Activated CD4-positive, alpha-beta T cell treated with anti-CD3 and anti-CD28 coated beads for 24 hours (primary cell): ENCODE measurements around the gene CCT8.
A peak's percentile ranks its signal among the peaks of the same experiment; 100 is the strongest.

Experiments used
- DNase-seq, 2 donors: peaks; one replicate each; pipeline ENCODE4 v3.0.0-alpha.2; 2020; ENCODE audit warnings: low read depth in 2 of 2

Gene CCT8, protein sequence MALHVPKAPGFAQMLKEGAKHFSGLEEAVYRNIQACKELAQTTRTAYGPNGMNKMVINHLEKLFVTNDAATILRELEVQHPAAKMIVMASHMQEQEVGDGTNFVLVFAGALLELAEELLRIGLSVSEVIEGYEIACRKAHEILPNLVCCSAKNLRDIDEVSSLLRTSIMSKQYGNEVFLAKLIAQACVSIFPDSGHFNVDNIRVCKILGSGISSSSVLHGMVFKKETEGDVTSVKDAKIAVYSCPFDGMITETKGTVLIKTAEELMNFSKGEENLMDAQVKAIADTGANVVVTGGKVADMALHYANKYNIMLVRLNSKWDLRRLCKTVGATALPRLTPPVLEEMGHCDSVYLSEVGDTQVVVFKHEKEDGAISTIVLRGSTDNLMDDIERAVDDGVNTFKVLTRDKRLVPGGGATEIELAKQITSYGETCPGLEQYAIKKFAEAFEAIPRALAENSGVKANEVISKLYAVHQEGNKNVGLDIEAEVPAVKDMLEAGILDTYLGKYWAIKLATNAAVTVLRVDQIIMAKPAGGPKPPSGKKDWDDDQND

GRCh38 chr21:29073222-29074006 is at the start of gene CCT8:
TSS of gene CCT8 (minus strand) at chr21:29073648. CDS start at chr21:29073590, 58 bp downstream.
- DNase-seq = peak; percentile 97

GRCh38 chr21:29121759-29122158 is 48.3 kb upstream of the CCT8 start:
- DNase-seq = no peak

DNA sequence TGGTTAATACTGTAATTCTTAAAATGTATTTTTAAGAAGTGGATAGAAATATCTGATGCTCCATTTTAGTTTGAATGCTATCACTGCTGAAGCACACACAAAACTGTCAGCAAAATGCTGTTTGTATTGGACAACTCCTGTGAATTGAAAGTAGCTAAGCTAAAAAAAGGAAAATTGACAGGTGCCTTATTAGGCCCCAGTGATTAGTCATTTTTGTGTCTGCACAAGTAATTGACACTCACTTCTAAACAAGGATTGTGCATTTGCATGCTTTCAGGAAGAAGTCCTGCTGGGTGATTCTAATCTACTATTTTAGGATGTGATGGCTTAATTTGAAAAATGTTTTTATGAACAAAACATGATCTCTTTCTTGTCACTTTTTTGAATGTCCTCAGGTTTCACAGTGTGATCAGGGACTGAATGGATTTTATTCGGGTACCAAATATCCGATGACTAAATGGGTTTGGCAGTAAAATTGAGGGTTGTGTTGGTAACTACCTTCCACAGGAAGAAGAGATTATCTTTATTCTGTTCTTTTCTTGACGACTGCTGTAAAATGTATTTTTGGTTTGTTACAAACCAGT is 44.0 kb upstream of the CCT8 start:
- no peak for DNase-seq

DNA sequence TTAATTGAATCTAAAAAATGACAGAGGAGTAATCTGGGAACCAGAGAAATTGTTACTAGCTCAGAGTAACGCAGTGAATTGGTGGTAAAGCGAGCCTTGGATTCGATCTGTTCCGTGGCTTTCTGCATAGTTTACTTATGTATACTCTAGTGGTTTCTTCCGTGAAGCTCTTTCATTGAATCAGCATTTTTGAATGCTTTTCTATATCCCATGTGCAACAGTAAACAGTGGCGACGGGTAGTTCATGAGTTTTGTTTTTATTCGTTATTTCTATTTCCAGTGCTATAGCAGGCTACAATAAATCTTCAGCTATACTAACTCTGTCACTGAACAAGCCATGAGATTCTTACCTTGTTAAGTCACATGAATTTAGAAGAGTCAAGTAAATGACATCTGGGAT is 42.5 kb upstream of the CCT8 start:
- no peak for DNase-seq

DNA sequence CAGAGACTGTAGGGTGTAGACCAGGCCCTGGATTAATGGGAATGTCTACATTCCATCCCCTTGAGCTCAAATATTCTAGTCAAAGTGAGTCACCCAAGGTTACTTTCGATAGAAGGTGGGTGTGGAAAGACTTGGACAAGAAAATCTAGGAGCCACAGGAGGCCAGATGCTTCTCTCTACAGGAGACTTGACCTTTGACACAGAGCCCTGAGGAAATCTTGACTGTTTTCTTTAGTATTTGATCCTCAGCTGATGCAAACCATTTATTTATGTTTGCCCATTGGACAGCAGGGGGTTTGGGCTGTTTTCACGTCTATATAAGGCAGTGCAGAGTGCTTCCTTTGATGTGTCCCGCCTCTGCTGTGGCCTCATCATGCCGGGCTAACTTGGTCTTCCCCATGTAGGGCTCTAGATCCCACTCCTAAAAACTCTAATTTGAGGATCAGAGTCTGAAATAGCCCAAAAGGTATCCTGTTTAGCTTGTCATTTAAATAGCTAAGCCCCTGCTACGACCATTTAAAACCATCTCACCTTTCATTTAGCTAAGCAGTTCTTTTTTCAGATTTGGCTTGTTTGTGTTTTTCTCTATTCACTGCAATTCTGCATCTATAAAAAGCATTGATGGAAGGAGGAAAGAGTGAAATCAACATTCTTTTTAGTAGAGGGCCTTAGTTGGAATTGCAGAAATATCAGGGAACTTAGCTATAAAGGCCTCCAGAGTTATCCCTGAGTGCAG is 41.5 kb upstream of the CCT8 start:
- DNase-seq = no peak

GRCh38 chr21:29105218-29105617 is 31.8 kb upstream of the CCT8 start:
- no peak for DNase-seq

- DNase-seq = no peak
Observed at GRCh38 chr21:29104239-29104708, 30.8 kb upstream of the CCT8 start.

DNA sequence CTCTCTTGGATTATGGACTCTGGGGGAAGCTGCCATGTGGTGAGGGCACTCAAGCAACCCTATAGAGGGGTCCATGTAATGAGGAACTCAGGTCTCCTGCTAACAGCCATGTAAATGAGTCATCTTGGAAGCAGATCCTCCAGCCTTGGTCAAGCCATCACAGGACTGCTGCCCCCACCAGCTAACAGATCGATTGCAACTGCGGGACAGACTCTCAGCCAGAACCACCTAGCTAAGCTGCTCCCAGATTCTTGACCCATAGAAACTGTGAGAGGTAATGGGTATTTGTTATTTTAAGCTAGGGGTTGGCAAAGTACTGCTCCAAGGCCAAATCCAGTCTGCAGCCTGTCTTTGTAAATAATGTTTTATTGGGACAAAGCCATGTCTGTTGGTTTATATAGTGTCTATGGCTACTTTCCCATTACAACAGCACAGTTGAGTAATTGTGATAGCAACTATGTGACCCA is 29.4 kb upstream of the CCT8 start:
- DNase-seq = no peak

DNA sequence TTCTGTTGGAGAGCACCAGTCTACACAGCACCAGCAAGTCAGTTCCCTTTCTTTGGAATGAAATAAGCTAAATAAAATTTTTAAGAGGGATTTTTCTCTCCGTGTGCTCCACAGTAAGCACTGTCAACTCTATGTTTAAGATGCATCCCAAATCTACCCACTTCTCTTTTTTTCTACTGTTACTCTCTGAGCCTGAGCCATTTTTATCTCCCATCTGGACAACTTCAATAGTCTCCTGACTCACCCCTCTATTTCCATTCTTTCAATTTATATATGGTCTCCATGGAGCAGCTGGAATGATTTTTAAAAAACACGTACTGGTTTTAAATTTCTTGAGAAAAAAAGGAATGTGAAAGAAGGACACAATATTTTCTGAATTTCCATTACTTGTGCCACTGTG is 24.7 kb upstream of the CCT8 start:
- no peak for DNase-seq

DNA sequence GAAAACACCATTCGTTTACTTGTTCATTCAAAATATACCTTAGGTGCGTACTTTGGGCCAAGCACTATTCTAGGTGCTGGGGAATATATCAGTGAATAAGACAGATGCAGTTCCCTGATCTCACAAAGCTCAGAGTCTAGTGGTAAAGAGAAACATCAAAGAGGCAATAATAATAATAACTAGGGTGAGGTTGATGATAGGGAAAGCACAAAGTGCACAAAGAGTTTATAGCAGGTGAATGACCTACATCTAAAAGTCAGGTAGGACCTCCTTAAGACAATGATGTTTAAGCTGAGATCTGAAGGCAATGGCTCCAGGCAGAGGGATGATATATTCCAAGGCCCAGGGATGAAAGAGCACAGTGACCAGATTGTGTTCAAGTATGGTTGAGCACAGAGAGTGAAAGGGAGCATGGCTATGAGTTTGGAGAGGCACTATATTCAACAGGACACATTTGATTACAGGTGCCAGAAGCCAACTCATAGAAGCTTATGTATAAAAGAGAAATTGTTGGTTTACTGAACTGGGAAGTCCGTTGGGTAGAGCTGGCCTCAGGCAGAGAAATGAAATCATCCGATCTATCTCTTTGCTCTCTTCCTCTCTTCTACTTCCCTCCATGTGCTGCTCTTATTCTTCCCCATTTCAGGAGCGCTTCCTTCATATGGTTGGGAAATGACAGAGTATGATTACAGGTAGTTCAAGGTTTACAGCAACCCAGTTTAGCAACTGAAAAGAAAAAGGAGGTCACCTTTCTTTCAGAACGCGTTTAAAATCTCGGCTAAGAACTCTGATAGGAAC is 23.0 kb upstream of the CCT8 start:
- DNase-seq = no peak

- no peak for DNase-seq
Observed at GRCh38 chr21:29092102-29092959, 18.9 kb upstream of the CCT8 start.

DNA sequence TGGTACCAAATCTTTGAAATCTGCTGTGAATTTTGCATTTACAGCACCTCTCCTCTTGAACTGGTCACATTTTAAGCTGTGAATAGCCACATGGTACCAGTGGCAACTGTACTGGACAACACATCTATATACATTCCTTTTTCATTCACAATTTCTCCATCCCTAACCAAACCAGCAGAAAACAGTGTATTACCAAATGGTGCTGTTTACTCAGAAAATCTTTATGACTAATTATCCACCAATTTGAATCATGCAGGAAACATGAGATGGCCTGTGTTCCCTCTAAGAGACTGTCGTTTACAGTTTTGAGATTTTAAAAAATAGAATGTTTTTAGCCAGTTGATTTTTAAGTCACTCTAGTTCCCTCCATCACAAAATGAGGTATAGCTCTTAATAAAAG is 17.6 kb upstream of the CCT8 start:
- DNase-seq = no peak

- DNase-seq = no peak
Observed at GRCh38 chr21:29085106-29085752, 11.8 kb upstream of the CCT8 start.

DNA sequence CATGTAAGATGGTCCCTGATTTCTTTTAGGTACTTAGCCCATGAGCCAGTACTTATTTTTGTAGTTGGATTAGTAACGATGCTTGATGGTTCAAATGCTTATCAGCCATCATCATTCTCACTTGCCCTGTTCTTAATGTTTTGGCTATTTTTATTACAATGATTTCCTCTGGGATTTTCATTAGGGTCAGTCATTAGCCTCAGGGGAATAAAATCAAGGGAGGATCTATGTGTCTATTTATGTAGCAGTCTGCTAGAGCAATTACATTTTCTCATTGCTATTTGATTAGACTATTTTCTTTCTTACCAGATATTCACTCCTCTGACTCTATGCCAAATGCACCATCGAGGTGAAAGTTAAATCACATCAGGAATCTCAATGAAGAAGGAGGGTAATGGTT is 10.9 kb upstream of the CCT8 start:
- no peak for DNase-seq

- DNase-seq = no peak
Observed at GRCh38 chr21:29083306-29083705, 9.9 kb upstream of the CCT8 start.

DNA sequence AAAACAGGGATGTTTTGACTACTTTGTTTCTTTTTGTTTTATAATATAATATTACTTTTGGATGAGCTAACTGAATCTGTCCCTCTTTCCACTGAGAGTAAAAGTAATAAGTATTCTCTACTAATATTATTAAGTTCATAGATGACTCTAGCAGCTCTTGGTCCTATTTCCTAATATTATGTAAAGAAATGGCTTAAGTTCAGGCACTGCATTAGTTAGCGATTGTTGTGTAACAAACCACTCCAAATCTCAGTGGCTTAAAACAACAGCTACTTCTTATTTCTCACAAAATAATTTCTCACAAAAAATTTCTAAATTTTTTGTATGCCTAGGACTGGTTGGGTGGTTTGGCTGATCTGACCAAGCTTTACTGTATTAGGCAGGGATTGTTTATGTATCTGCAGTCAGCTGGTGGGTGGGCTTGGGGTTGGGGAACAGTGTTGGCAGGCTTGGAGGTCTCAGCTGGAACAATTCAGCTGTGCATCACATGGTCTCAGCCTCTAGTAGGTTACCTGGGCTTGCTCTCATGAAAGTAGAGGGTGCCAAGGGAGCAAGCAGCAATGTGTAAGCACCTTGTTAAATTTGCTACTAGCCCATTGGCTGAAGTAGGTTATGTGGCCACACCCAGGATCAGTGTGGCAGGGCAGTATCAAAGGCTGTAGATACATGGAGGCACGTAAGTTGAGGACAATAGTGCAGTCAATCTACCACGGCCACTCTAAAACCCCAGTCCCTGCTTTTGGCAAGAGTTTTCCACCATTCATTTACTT is 8.8 kb upstream of the CCT8 start:
- DNase-seq = no peak

DNA sequence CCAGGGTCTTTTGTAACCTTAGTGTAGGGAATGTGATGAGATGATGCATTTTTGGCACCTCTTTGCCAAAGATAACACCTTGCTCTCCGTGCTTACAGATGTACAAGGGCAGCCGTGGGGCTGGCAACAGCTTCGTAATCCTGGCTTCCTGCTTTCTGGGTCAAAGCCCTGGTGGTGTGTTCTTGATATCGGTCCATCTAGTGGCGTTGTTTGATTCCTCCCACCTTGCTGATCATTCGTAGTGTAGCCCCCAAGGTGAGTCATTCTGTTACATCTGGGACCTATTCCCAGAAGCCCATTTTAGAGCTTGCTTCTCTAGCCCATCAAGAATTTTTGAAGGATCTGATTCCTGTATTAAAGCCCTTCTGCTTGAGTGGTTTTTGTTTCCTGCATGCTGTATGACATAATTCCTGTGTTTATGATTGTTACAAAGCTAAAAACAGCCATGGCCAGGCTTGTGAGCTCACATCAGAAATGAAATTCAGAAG is 7.0 kb upstream of the CCT8 start:
- DNase-seq = no peak
